Fibroblast of skin of left biceps (primary cell): Measurements from ENCODE around the gene APOBEC3G.
"Not testable (repeated sequence)": the region's sequence is repeated elsewhere in the genome, so short reads cannot be mapped to it uniquely, and the experiment has no call there.

Experiments used
- DNase-seq, 2 experiments: peaks; one replicate each; pipeline ENCODE4 v3.0.0-alpha.2; 2013; ENCODE audit warnings: low read depth in 2 of 2

APOBEC3G gene

DNA sequence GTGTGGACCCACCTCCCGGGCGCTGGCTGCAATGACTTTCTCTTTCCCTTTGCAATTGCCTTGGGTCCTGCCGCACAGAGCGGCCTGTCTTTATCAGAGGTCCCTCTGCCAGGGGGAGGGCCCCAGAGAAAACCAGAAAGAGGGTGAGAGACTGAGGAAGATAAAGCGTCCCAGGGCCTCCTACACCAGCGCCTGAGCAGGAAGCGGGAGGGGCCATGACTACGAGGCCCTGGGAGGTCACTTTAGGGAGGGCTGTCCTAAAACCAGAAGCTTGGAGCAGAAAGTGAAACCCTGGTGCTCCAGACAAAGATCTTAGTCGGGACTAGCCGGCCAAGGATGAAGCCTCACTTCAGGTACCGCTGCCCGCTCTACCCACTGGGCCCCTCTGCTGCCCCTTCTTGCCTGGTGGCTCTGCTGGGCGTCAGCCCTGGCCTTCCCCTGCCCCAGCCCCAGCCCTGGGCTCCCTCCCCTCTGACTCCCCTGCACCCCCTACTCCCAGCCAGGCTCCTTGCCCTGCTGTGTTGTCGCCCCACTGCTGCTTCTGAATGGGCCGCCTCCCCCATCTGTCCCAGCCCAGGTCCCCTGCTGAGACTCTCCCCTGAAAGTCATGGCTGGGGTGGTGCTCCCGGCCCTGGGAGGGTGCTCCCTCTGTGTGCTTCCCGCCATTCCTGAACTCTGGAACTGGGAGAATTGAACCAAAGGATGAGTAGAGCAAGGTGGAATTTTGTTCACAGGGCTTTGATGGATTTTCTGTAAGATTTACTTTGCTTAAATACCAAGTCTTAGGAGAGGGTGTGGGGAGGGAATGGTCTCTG, at the start of gene APOBEC3G:
Gene APOBEC3G (plus strand): TSS at position 250 of the 815 bp plus-strand sequence. CDS start 87 bp downstream, at position 337.
- DNase-seq, result peak; percentile 3 to 6

GRCh38 chr22:39027717-39028116, 49.4 kb upstream of the APOBEC3G start:
- DNase-seq, result no peak

DNA sequence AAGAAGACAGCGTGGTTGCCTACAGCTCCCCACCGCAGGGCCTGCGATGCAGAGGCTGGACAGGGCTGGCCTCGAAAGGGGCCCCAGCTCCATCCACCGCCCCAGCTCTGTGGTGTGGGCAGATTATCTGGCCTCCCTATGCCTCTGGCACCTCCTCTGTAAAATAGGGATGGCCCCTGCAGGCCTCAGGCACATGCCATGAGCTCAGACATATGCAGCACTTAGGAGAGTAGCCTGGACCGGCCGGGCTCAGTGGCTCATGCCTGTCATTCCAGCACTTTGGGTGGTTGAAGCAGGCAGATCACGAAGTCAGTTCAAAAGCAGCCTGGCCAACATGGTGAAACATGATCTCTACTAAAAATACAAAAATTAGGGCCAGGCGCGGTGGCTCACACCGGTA, 48.8 kb upstream of the APOBEC3G start:
- no peak for DNase-seq

- DNase-seq, result no peak
Observed at GRCh38 chr22:39029227-39029626, 47.8 kb upstream of the APOBEC3G start.

DNA sequence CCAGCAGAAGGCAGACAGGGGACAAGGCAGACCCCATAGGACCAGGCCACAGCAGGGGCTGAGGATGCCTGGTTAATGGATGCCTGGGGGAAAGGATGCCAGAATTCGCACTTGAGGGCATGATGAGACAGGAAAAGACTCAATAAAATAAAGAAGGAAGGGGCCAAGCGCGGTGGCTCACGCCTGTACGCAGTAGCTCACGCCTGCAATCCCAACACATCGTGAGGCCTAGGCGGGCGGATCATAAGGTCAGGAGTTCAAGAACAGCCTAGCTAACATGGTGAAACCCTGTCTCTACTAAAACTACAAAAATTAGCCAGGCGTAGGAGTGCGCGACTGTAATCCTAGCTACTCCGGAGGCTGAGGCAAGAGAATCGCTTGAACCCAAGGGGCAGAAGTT, 46.4 kb upstream of the APOBEC3G start:
- no peak for DNase-seq

DNA sequence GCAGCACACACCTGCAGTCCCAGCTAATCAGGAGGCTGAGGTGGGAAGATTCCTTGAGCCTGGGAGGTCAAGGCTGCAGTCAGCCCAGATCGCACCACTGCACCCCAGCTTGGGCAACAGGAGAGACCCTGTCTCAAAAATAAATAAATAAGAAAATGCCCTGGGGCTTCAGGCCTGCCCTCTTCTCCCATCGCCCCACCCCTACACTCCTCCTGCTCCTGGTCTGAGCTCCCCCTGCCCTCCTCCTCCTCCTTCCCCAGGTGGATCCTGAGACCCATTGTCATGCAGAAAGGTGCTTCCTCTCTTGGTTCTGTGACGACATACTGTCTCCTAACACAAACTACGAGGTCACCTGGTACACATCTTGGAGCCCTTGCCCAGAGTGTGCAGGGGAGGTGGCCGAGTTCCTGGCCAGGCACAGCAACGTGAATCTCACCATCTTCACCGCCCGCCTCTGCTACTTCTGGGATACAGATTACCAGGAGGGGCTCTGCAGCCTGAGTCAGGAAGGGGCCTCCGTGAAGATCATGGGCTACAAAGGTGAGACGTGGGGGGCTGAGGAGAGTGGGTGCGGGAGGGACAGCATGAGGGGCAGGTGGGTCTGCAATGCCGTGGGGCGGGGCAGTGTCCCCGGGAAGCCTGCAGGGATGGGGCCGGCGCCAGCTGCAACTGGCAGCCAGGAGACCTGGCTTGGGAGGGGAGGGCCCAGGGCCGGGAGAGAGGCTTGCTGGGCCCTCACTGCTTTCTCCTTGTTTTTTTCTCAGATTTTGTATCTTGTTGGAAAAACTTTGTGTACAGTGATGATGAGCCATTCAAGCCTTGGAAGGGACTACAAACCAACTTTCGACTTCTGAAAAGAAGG, 45.4 kb upstream of the APOBEC3G start:
- DNase-seq, result not testable (repeated sequence)

- not testable (repeated sequence) for DNase-seq
Observed at GRCh38 chr22:39037071-39037470, 40.0 kb upstream of the APOBEC3G start.

DNA sequence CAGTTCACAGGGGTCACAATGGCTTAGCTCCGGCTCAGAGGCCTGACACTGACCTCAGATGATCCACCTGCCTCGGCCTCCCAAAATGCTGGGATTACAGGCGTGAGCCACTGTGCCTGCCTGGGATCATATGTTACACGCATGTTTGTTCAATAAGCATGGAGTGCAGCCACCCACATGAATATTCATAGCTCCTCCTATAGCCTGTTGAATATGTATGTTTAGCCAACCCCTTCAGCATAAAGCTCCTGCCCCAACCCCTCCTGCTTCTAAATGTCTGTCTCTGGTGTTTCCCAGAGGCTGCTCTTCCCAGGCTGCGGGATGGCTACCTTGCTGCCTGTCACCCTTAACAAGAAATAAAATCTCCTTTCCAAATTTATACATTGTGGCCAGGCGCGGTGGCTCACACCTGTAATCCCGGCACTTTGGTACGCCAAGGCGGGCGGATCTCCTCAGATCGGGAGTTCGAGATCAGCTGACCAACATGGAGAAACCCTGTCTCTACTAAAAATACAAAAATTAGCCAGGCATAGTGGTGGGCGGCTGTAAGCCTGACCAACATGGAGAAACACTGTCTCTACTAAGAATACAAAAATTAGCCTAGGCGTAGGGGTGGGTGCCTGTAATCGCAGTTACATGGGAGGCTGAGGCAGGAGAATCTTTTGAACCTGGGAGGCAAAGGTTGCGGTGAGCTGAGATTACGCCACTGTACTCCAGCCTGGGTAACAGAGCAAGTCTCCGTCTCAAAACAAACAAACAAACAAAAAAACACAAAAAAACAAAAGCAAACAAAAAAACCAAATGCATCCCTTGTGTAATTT, 37.6 kb upstream of the APOBEC3G start:
- DNase-seq, result no peak

DNA sequence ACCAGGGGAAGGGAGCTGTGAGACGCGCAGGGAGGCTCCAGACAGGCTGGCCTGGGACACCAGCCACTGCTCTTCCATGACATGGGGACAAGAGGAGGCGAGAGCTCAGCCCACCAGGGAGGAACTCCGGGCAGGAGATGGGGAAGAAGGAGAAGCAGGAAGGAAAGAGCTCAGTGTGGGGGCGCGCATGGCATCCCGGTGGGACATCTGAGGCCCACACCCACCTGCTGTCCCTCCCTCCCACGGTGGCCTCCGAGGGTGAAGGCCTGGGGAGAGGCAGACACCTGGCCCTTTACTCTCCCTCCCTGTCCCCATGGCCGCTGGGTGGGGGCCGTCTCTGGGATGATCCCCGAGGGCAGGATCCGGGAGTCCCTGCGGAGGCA, 36.9 kb upstream of the APOBEC3G start:
- DNase-seq, result not testable (repeated sequence)

- not testable (repeated sequence) for DNase-seq
Observed at GRCh38 chr22:39040538-39041296, 36.4 kb upstream of the APOBEC3G start, which contains the start of gene APOBEC3F. APOBEC3F (plus strand) TSS chr22:39040864; CDS start chr22:39040961, 97 bp downstream.

- no peak for DNase-seq
Observed at GRCh38 chr22:39041908-39042307, 35.2 kb upstream of the APOBEC3G start.

GRCh38 chr22:39043063-39043462, 34.0 kb upstream of the APOBEC3G start:
- DNase-seq, result not testable (repeated sequence)

DNA sequence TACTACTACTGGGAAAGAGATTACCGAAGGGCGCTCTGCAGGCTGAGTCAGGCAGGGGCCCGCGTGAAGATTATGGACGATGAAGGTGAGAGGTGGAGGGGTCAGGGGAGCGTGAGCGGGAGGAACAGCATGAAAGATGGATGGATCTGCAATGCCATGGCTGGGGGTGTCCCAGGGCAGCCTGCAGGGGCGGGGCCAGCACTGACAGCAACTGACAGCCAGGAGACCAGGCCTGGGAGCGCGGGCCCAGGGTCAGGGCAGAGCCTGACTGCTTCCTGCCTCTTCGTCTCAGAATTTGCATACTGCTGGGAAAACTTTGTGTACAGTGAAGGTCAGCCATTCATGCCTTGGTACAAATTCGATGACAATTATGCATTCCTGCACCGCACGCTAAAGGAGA, 31.9 kb upstream of the APOBEC3G start:
- DNase-seq, result not testable (repeated sequence)

DNA sequence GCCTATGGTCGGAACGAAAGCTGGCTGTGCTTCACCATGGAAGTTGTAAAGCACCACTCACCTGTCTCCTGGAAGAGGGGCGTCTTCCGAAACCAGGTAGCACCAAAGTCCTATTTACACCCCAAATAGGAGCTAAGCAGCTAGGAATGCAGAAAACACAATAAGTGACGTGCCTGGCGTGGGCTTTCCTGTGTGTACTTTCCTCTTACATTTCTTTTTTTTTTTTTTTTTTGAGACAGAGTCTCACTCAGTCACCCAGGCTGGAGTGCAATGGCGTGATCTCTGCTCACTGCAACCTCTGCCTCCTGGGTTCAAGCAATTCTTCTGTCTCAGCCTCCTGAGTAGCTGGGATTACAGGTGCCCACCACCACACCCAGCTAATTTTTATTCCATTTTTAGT, 27.6 kb upstream of the APOBEC3G start:
- DNase-seq, result not testable (repeated sequence)

DNA sequence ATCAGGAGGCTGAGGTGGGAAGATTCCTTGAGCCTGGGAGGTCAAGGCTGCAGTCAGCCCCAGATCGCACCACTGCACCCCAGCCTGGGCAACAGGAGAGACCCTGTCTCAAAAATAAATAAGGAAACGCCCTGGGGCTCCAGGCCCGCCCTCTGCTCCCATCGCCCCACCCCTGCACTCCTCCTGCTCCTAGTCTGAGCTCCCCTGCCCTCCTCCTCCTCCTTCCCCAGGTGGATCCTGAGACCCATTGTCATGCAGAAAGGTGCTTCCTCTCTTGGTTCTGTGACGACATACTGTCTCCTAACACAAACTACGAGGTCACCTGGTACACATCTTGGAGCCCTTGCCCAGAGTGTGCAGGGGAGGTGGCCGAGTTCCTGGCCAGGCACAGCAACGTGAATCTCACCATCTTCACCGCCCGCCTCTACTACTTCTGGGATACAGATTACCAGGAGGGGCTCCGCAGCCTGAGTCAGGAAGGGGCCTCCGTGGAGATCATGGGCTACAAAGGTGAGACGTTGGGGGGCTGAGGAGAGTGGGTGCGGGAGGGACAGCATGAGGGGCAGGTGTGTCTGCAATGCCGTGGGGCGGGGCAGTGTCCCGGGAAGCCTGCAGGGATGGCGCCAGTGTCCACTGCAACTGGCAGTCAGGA, 25.1 kb upstream of the APOBEC3G start:
- not testable (repeated sequence) for DNase-seq

- DNase-seq, result no peak
Observed at GRCh38 chr22:39055658-39056057, 21.4 kb upstream of the APOBEC3G start.

GRCh38 chr22:39061290-39061689, 15.8 kb upstream of the APOBEC3G start:
- not testable (repeated sequence) for DNase-seq

- DNase-seq, result not testable (repeated sequence)
Observed at GRCh38 chr22:39061951-39062350, 15.1 kb upstream of the APOBEC3G start.

GRCh38 chr22:39063904-39064303, 13.2 kb upstream of the APOBEC3G start:
- not testable (repeated sequence) for DNase-seq
